Stimulated activated CD8-positive, alpha-beta memory T cell treated with anti-CD3 and anti-CD28 coated beads, Interleukin-4, amount 100 ng/mL, for 24 hours (primary cell): ENCODE measurements around the gene SLC16A2.
"Not testable (repeated sequence)": the region's sequence is repeated elsewhere in the genome, so short reads cannot be mapped to it uniquely, and the experiment has no call there.

Experiments
- DNase-seq: peaks from one replicate; pipeline ENCODE4 v3.0.0-alpha.2; 2020; ENCODE audit warnings: low read depth

SLC16A2 gene

DNA sequence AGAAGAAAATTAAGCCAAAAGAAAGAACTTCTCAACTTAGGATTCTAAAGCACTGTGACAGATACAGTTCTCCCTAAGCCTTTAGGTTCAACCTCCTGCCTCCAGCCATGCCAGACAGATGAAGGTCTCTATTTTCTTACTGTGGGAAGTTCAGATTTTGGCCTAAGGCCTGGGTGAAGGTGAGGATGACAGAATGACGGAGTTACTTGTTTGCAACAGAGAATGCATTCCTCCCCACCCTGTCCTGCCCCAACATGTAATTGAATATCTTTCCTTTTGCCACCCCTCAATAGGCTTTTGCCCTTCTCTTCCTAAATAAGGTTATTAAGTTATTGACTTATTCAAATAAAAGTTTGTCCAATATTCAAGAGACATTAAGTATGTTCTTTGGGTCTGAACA lies 25.6 kb downstream of the SLC16A2 start:
- no peak for DNase-seq

DNA sequence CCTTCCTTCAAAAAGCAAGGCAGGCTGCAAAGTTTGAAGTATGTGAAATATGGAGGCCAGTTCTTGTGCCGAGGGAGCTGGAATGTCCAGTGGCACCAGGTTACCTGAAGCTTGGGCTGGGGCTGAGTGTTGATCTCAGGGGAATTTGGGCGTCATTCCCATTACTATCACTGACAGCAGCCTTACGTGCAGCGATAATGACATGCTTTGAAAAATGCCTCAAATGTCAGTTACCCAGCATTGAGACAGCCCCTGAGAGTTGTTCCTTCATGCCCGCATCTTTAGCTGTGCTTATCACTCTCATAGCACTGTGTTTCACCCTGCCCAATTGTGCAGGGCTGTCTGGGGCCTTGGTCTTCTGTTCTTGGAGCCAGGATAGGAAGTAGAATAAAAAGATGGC lies 27.4 kb downstream of the SLC16A2 start:
- DNase-seq, result no peak

GRCh38 chrX:74449322-74449936 lies 28.1 kb downstream of the SLC16A2 start:
- DNase-seq, result no peak

GRCh38 chrX:74449937-74450330 lies 28.6 kb downstream of the SLC16A2 start:
- no peak for DNase-seq

GRCh38 chrX:74450803-74451449 lies 29.6 kb downstream of the SLC16A2 start:
- DNase-seq, result no peak

GRCh38 chrX:74451450-74452198 lies 30.3 kb downstream of the SLC16A2 start:
- no peak for DNase-seq

GRCh38 chrX:74452199-74452481 lies 30.8 kb downstream of the SLC16A2 start:
- DNase-seq, result no peak

GRCh38 chrX:74453178-74453577 lies 31.9 kb downstream of the SLC16A2 start:
- no peak for DNase-seq

DNA sequence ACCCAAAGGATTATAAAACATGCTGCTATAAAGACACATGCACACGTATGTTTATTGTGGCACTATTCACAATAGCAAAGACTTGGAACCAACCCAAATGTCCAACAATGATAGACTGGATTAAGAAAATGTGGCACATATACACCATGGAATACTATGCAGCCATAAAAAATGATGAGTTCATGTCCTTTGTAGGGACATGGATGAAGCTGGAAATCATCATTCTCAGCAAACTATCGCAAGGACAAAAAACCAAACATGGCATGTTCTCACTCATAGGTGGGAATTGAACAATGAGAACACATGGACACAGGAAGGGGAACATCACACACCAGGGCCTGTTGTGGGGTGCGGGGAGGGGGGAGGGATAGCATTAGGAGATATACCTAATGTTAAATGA lies 32.9 kb downstream of the SLC16A2 start:
- DNase-seq, result not testable (repeated sequence)

- DNase-seq, result no peak
These were observed 37.4 kb downstream of the SLC16A2 start for GRCh38 chrX:74458736-74459135.

DNA sequence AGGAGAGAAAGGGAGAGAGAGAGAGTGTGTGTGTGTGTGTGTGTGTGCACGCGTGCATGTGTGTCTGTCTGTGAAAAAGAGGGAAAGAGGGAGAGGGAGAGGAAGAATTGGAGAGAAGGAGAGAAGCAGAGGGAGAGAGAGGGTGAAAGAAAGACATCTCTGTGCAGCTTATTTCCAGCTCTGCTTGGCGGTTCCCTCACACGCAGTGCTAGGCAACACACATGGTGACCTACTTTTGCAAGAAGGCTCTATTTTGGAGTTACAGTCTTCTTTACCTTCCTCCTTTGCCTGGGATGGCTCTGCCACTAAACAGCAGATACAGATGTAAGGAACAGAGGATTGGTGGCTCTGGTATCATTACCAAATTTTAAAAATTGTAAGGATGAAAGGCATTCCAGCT lies 40.1 kb downstream of the SLC16A2 start:
- DNase-seq, result no peak

- DNase-seq, result no peak
These were observed 43.4 kb downstream of the SLC16A2 start for GRCh38 chrX:74464722-74465121.

GRCh38 chrX:74465424-74465823 lies 44.1 kb downstream of the SLC16A2 start:
- no peak for DNase-seq

DNA sequence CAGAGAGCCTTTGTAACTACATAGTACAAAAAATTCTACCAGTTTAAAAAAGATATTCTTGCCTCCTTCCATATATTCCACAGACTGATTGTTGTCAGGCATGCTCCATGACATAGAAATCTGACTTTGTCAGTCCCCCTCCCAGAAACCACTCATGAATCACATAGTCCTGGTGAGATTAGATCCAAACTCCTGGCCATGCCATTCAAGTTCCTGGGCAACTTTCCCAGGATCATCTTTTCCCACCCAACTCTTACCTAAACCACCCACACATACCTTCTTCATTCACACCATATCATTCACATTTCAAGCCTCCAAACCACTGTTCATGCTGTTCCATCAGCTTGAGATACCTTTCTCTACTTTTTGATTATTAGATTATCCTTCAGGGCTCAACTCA lies 46.4 kb downstream of the SLC16A2 start:
- DNase-seq, result no peak

GRCh38 chrX:74473116-74473515 lies 51.8 kb downstream of the SLC16A2 start:
- DNase-seq, result not testable (repeated sequence)

- DNase-seq, result no peak
These were observed 69.0 kb downstream of the SLC16A2 start for GRCh38 chrX:74490247-74490646.

DNA sequence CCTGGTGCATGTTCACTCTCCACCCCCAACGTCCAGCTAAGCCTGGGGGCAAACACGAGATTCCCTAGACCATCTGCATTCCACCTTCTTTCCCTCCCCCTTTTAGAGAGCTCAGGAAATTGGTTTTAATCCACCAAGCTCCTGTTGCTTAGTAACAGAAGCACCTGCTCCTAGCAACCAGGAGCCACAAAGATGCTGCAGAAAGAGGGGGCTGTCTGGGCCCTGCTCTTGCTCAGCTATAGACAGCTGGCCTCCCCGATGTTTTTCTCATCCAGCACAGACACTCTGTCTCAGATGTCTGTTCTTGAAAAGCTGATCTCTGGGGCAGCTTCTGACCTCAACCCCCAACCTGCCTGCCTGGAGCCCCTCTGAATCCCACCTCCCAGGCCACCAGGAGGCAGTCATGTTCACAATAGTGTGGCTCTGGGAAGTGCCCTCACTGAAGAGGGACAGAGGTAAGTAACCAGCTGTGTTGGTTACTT lies 71.5 kb downstream of the SLC16A2 start:
- DNase-seq, result no peak

DNA sequence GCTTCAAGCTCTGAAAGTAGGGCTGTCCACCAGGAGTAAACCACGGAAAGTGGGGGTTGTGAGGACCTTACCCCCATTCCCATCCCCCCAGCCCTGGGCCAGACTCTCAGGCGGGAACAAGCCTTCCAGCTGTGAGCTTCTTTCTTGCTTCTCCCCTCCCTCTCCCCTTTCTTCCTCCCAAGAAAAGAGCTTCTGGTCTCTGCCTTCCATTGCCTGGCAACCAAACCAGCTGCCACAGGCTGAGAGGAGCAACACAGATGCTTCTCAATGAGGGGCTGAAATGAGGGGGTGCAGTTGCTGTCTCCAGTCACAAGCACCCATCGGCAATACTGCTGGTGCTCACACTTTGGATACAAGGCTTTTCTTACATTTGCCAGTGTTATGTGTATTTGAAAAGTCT lies 72.5 kb downstream of the SLC16A2 start:
- no peak for DNase-seq

- no peak for DNase-seq
These were observed 77.6 kb downstream of the SLC16A2 start for GRCh38 chrX:74498924-74499323.

DNA sequence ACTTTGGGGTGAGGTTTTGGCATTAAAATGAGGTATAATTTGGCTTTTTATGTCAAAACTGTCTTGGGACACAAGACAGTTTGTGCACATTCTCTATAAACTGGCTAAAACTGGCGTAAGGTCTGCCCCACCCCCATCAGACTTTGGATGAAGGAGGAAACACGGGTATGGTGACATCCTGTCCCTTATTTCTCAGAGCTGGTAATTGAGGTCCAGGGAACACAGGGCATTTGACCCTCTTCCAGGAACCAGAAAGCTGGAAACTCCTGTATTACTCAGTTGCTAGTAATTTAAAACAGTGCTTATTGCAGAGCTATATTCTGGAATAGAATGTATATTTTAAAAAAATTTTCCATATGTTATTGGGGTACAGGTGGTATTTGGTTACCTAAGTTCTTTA lies 78.8 kb downstream of the SLC16A2 start:
- DNase-seq, result no peak

- no peak for DNase-seq
These were observed 79.3 kb downstream of the SLC16A2 start for GRCh38 chrX:74500555-74500954.

DNA sequence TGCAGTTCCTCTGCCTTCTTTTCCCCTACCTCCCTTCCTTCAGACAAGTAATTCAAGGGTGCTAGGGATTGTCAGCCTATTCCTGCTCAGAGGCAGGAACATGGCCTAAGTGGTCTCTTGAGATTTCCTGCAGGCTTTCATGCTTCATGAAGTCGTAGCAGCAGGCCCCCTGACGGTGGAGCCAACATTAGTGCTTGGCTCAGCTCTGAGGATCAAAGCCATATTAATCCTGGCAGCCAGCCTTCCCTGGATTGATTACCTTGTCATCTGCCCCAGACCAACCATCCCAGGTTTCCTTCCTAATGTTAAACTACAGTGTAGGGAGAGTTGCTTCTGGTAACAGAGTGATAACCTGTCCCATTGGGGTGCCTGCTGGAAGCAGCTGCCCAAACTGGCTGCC lies 84.1 kb downstream of the SLC16A2 start:
- no peak for DNase-seq

GRCh38 chrX:74506317-74507115 lies 85.2 kb downstream of the SLC16A2 start:
- no peak for DNase-seq
